ENCODE measurements around the gene ST8SIA2. TPM values are rescaled to one million over a fixed set of nuclear protein-coding genes. Genes with fewer than 3 reads are reported as not detected.

The ST8SIA2 gene
- total RNA-seq, 4 donors from 2014 or later, result not detected

GRCh38 chr15:92455271-92455670, 61.6 kb downstream of the ST8SIA2 start:
- H3K27me3 ChIP-seq, result peaks cover 5% of the 10 kb centered on the region
- DNase-seq (ENCODE audit: low spot score in 2 of 2), result no peak
- WGBS, result 67% methylated on average over 7 of the region's 7 CpGs

GRCh38 chr15:92457471-92458041, 63.9 kb downstream of the ST8SIA2 start:
- H3K4me3 ChIP-seq, result no peak overlapping the region
- DNase-seq (ENCODE audit: low spot score in 2 of 2), result no peak
- no peaks in the 10 kb centered on the region for H3K9me3 ChIP-seq
- TF ChIP-seq POLR2A (IDR thresholded peaks at IDR 0.05), result no peak
- no peak for TF ChIP-seq EP300 (IDR thresholded peaks at IDR 0.05)
- TF ChIP-seq POLR2AphosphoS5 (IDR thresholded peaks at IDR 0.05), result no peak
- no peak for TF ChIP-seq CTCF (IDR thresholded peaks at IDR 0.05)
- peaks cover 5% of the 10 kb centered on the region for H3K27me3 ChIP-seq
- H3K36me3 ChIP-seq, result no peaks in the 10 kb centered on the region
- no peaks in the 10 kb centered on the region for H3K4me1 ChIP-seq
- 77% methylated on average over 13 of the region's 13 CpGs for WGBS
- H3K27ac ChIP-seq, result no peak overlapping the region

More at GRCh38 chr15:92455271-92455670, 61.6 kb downstream of the ST8SIA2 start:
- H3K27ac ChIP-seq, result no peak overlapping the region
- no peaks in the 10 kb centered on the region for H3K36me3 ChIP-seq
- no peak for TF ChIP-seq CTCF (IDR thresholded peaks at IDR 0.05)
- TF ChIP-seq EP300 (IDR thresholded peaks at IDR 0.05), result no peak
- no peak for TF ChIP-seq POLR2AphosphoS5 (IDR thresholded peaks at IDR 0.05)
- no peak for TF ChIP-seq POLR2A (IDR thresholded peaks at IDR 0.05)
- no peak overlapping the region for H3K4me3 ChIP-seq
- H3K4me1 ChIP-seq, result no peaks in the 10 kb centered on the region
- no peaks in the 10 kb centered on the region for H3K9me3 ChIP-seq

- Histone ChIP-seq H3K4me1 (no peaks in the 10 kb centered on the region), H3K9me3 (no peaks in the 10 kb centered on the region), H3K36me3 (no peaks in the 10 kb centered on the region), H3K27ac (no peak overlapping the region), H3K4me3 (no peak overlapping the region), H3K27me3 (no peaks in the 10 kb centered on the region)
- TF ChIP-seq POLR2A (IDR thresholded peaks at IDR 0.05), result no peak
- TF ChIP-seq POLR2AphosphoS5 (IDR thresholded peaks at IDR 0.05), result no peak
- TF ChIP-seq CTCF (IDR thresholded peaks at IDR 0.05), result no peak
- TF ChIP-seq EP300 (IDR thresholded peaks at IDR 0.05), result no peak
- 87% methylated on average over 4 of the region's 4 CpGs for WGBS
- no peak for DNase-seq (ENCODE audit: low spot score in 2 of 2)
These were observed 66.3 kb downstream of the ST8SIA2 start for GRCh38 chr15:92460023-92460422.

- H3K4me3 ChIP-seq, result no peak overlapping the region
- WGBS, result 45% methylated on average over 2 of the region's 2 CpGs
- H3K36me3 ChIP-seq, result no peaks in the 10 kb centered on the region
- no peak for DNase-seq (ENCODE audit: low spot score in 2 of 2)
- no peak overlapping the region for H3K27ac ChIP-seq
- TF ChIP-seq POLR2AphosphoS5 (IDR thresholded peaks at IDR 0.05) (no peak), POLR2A (IDR thresholded peaks at IDR 0.05) (no peak), EP300 (IDR thresholded peaks at IDR 0.05) (no peak), CTCF (IDR thresholded peaks at IDR 0.05) (no peak)
- no peaks in the 10 kb centered on the region for H3K4me1 ChIP-seq
- H3K9me3 ChIP-seq, result no peaks in the 10 kb centered on the region
- peaks cover under 1% of the 10 kb centered on the region for H3K27me3 ChIP-seq
These were observed 68.9 kb downstream of the ST8SIA2 start for GRCh38 chr15:92462424-92463125.

- 68% methylated on average over 5 of the region's 5 CpGs for WGBS
- TF ChIP-seq POLR2AphosphoS5 (IDR thresholded peaks at IDR 0.05) (no peak), EP300 (IDR thresholded peaks at IDR 0.05) (no peak), CTCF (IDR thresholded peaks at IDR 0.05) (no peak), POLR2A (IDR thresholded peaks at IDR 0.05) (no peak)
- no peak for DNase-seq (ENCODE audit: low spot score in 2 of 2)
These were observed 69.7 kb downstream of the ST8SIA2 start for GRCh38 chr15:92463352-92463751.

More at GRCh38 chr15:92463352-92463751, 69.7 kb downstream of the ST8SIA2 start:
- H3K36me3 ChIP-seq, result no peaks in the 10 kb centered on the region
- H3K9me3 ChIP-seq, result no peaks in the 10 kb centered on the region
- H3K4me1 ChIP-seq, result no peaks in the 10 kb centered on the region
- peaks cover 7% of the 10 kb centered on the region for H3K27me3 ChIP-seq
- no peak overlapping the region for H3K27ac ChIP-seq
- no peak overlapping the region for H3K4me3 ChIP-seq

All from suprapubic skin (tissue), 4 donors.